GM12878 (cell line): ENCODE measurements around the gene PRDM16. TPM values are rescaled to one million over a fixed set of nuclear protein-coding genes. Genes with fewer than 3 reads are reported as not detected.

ENCODE experiments used
- ATAC-seq: fragments of 200-7000 bp; cut with Tn5 transposase; 3 replicates; pipeline ENCODE4 v1.9.1; 2020; ENCODE audit warnings: mild to moderate bottlenecking, moderate library complexity
- BruUV-seq: library from RNA; stranded (reverse); fragments of 400-500 nt; replicated peaks from 2 replicates; lab custom pipeline; 2021; lab: Mats Ljungman, UMichigan
- CTCF ChIA-PET: fragments of 300-600 bp; sonication (Branson Sonifier 250); formaldehyde crosslinking; extraction: SDS; loops from one replicate; lab custom pipeline; 2021; ENCODE audit warnings: inconsistent platforms; lab: Yijun Ruan, JAX
- POLR2A ChIA-PET: fragments of 350-600 bp; formaldehyde crosslinking; extraction: SDS; loops from one replicate; lab custom pipeline; 2021; ENCODE audit warnings: inconsistent platforms; lab: Charles Lee
- RAD21 ChIA-PET: fragments of 300-600 bp; sonication (Branson Sonifier 250); formaldehyde crosslinking; loops from one replicate; lab custom pipeline; 2023; ENCODE audit warnings: antibody characterized with exemption; ENCODE audit not compliant: unreplicated experiment; lab: Charles Lee
- SMC1A ChIA-PET: fragments of 300-600 bp; sonication (Branson Sonifier 250); formaldehyde crosslinking; loops from one replicate; lab custom pipeline; 2023; ENCODE audit not compliant: unreplicated experiment, uncharacterized antibody; lab: Charles Lee
- DNase-seq: peaks from one replicate; pipeline ENCODE4 v3.0.0-alpha.2; 2011; ENCODE audit warnings: low read depth, low spot score
- FAIRE-seq: peaks from 3 replicates; lab custom pipeline; 2011; peaks lifted over from hg19 to GRCh38; lab: Jason Lieb, UNC
- H2AFZ ChIP-seq: 2 replicates; pipeline ENCODE4 v1.6.0; 2011; ENCODE audit warnings: low read depth, low read length, control low read depth; ENCODE audit not compliant: control insufficient read depth
- H3K27ac ChIP-seq: 2 replicates; pipeline ENCODE4 v1.5.1; 2011; ENCODE audit warnings: control low read depth; ENCODE audit not compliant: control insufficient read depth, insufficient read depth
- H3K27me3 ChIP-seq, 2 experiments: replicated peaks in 1 of 2; 2 replicates each; pipeline versions ENCODE4 v1.6.0 to v1.6.1; 2011; ENCODE audit warnings: low read length in 1 of 2; ENCODE audit not compliant: control insufficient read depth in 2 of 2, insufficient read depth in 2 of 2
- H3K36me3 ChIP-seq, 2 experiments: 2 replicates each; pipeline ENCODE4 v1.5.1; 2011; ENCODE audit warnings: low read length in 1 of 2; ENCODE audit not compliant: control insufficient read depth in 2 of 2, insufficient read depth in 2 of 2
- H3K4me1 ChIP-seq: 2 replicates; pipeline ENCODE4 v1.6.1; 2011; ENCODE audit warnings: mild to moderate bottlenecking, low read length, moderate library complexity, mixed read lengths; ENCODE audit not compliant: control insufficient read depth, insufficient read depth
- H3K4me2 ChIP-seq: 2 replicates; pipeline ENCODE4 v1.6.0; 2011; ENCODE audit warnings: control low read depth; ENCODE audit not compliant: control insufficient read depth, insufficient read depth
- H3K4me3 ChIP-seq: fragments of 200-600 bp; sonication (generic); 2 replicates; pipeline ENCODE4 v1.5.1; 2016
- H3K79me2 ChIP-seq: 2 replicates; pipeline ENCODE4 v1.6.0; 2011; ENCODE audit warnings: low read length; ENCODE audit not compliant: control insufficient read depth, insufficient read depth
- H3K9ac ChIP-seq: 2 replicates; pipeline ENCODE4 v1.8.0; 2011; ENCODE audit warnings: low read length, control low read depth, mixed read lengths; ENCODE audit not compliant: control insufficient read depth, insufficient read depth
- H3K9me3 ChIP-seq: replicated peaks from 3 replicates; pipeline ENCODE4 v1.5.1; 2011; ENCODE audit warnings: mild to moderate bottlenecking, low read length; ENCODE audit not compliant: control insufficient read depth, insufficient read depth
- H4K20me1 ChIP-seq: 2 replicates; pipeline ENCODE4 v1.6.0; 2011; ENCODE audit not compliant: control insufficient read depth, insufficient read depth
- CUX1 ChIP-seq: IDR thresholded peaks from 2 replicates; pipeline ENCODE4 v1.6.1; 2012; ENCODE audit warnings: improper control_type of control experiment, low read depth, low read length; ENCODE audit not compliant: insufficient replicate concordance
- FOS ChIP-seq: IDR thresholded peaks from 3 replicates; pipeline ENCODE4 v1.6.1; 2011; ENCODE audit warnings: borderline replicate concordance; ENCODE audit not compliant: insufficient read length; ENCODE audit errors: extremely low read depth
- HDGF ChIP-seq: fragments of 450-650 bp; IDR thresholded peaks from 2 replicates; pipeline ENCODE4 v1.6.1; 2016; ENCODE audit warnings: antibody characterized with exemption
- MAX ChIP-seq: IDR thresholded peaks from 2 replicates; pipeline ENCODE4 v1.6.1; 2012; ENCODE audit warnings: low read depth, low read length, improper control_type of control experiment
- NFYB ChIP-seq: IDR thresholded peaks from 2 replicates; pipeline ENCODE4 v1.6.1; 2011; ENCODE audit warnings: low read depth, mild to moderate bottlenecking, low read length, improper control_type of control experiment, moderate library complexity; ENCODE audit not compliant: insufficient read depth
- PKNOX1 ChIP-seq: fragments of 450-650 bp; IDR thresholded peaks from 2 replicates; pipeline ENCODE4 v1.6.1; 2016; ENCODE audit warnings: mild to moderate bottlenecking
- REST ChIP-seq: IDR thresholded peaks from 2 replicates; pipeline ENCODE4 v1.6.1; 2012; ENCODE audit warnings: mild to moderate bottlenecking, low read depth, low read length
- RUNX3 ChIP-seq: IDR thresholded peaks from 2 replicates; pipeline ENCODE4 v1.6.1; 2012; ENCODE audit warnings: low read length, inconsistent platforms
- SREBF1 ChIP-seq: IDR thresholded peaks from 2 replicates; pipeline ENCODE4 v1.6.1; 2012; ENCODE audit warnings: mild to moderate bottlenecking, low read length
- WGBS: methylation state at CpG from one replicate; pipeline ENCODE4 v1.1.6; 2016; ENCODE audit warnings: low lambda C conversion rate; ENCODE audit not compliant: insufficient replicate concordance, insufficient coverage; ENCODE audit errors: missing lambda C conversion rate; 5-methylcytosine and 5-hydroxymethylcytosine counted together
- in situ Hi-C: fragments of 300-500 bp; cut with MboI; formaldehyde crosslinking; loops from 9 replicates; pipeline ENCODE4 v1.14.3; 2018; ENCODE audit warnings: mixed read lengths
- intact Hi-C: fragments of 100-400 bp; cut with micrococcal nuclease; formaldehyde crosslinking; loops from one replicate; pipeline ENCODE4 v1.14.2; 2022; ENCODE audit not compliant: unreplicated experiment
- polyA plus RNA-seq, 11 experiments: library from polyadenylated mRNA; depleted of rRNA in 4 of 11; unstranded in 6 of 11; stranded (reverse) in 5 of 11; fragments of >200 nt; fragmentation: Nextera tagmentation in 4 of 11; fragmentation: Illumina TruSeq in 1 of 11; extraction: Ambion mirVana in 4 of 11; extraction: Trizol in 1 of 11; gene quantifications; 1 replicate in 1 of 11; 2 replicates in 10 of 11; pipeline versions ENCODE4 v1.2.1 to v1.2.3, GENCODE V29; 2011 to 2016; ENCODE audit warnings: inconsistent platforms in 2 of 11, missing spikeins in 2 of 11, low read depth in 1 of 11
- total RNA-seq, 4 experiments: library from RNA; depleted of rRNA in 3 of 4; stranded (reverse); fragments of >200 nt in 3 of 4; fragmentation: Illumina TruSeq in 1 of 4; extraction: Trizol in 1 of 4; gene quantifications; 2 replicates each; pipeline versions ENCODE4 v1.2.1 to v1.2.3, GENCODE V29; 2013 to 2021
- TF ChIP-seq, protein P1 (sequence below): IDR thresholded peaks from 2 replicates; pipeline ENCODE4 v1.6.1; 2012; ENCODE audit warnings: low read depth, low read length, improper control_type of control experiment

The PRDM16 gene
- total and polyA plus RNA-seq, 10 of the 15 experiments (the other 5 are each of a cell fraction or from before 2014, with no cell fraction given) = 0.03 TPM; not detected in 9

DNA sequence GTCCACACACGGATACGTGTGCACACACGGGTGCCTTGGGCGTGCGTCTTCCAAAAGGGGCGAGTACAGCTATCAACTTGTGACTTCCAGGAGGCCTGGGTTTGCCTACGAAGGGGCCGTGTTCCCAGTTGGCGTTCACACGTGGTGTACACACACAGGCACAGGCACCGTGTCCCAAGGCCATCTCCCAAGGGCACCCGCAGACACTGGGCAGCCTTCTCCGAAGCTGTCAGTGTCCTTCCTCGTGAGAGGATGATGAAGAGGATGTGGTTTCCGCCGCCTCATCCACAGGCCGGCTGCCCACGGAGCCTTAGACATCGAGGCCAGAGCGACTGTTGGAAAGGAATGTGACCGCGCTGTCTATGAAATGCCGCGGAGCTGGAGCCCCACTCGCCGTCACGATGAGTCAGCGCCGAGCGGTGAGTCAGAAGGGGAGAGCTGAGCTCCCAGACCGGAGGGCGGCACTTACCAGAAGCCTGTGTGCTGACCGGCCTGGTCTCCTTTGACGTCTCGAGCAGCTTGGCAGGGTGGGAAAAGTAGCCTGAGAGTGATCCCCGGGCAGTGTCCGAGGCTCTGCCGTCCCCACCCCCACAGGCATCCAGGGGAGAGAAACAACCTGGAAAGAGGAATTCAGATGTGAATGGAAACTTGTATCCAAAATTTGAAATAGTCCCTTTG is 244.0 kb downstream of the PRDM16 start:
- FAIRE-seq = no peak
- in situ Hi-C loops = no loop called here
- no peak overlapping the region for H3K9ac ChIP-seq

More for the DNA sequence above, 244.0 kb downstream of the PRDM16 start:
- DNase-seq = no peak
- Histone ChIP-seq H3K4me1 (no peaks in the 10 kb centered on the region), H3K79me2 (no peaks in the 10 kb centered on the region), H3K4me3 (no peak overlapping the region), H4K20me1 (no peaks in the 10 kb centered on the region), H3K4me2 (no peak overlapping the region), H3K27me3 (no peaks in the 10 kb centered on the region), H3K27ac (no peak overlapping the region), H3K9me3 (no peaks in the 10 kb centered on the region), H2AFZ (no peak overlapping the region), H3K36me3 (no peaks in the 10 kb centered on the region)
- CTCF ChIA-PET = no interaction called here
- POLR2A ChIA-PET = interaction anchor here (0.6 kb wide), 1 partner anchor 599 kb away, joined by 3 read pairs; no protein-coding TSS in a partner anchor
- WGBS = 25% methylated on average over 38 of the region's 38 CpGs
- TF ChIP-seq RUNX3 (no peak), NFYB (no peak), PKNOX1 (no peak), SREBF1 (no peak), FOS (no peak), REST (no peak), CUX1 (no peak), MAX (no peak), HDGF (no peak)
- TF ChIP-seq, protein P1, sequence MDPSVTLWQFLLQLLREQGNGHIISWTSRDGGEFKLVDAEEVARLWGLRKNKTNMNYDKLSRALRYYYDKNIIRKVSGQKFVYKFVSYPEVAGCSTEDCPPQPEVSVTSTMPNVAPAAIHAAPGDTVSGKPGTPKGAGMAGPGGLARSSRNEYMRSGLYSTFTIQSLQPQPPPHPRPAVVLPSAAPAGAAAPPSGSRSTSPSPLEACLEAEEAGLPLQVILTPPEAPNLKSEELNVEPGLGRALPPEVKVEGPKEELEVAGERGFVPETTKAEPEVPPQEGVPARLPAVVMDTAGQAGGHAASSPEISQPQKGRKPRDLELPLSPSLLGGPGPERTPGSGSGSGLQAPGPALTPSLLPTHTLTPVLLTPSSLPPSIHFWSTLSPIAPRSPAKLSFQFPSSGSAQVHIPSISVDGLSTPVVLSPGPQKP = no peak
- intact Hi-C loops = no loop called here
- SMC1A ChIA-PET = no interaction called here
- BruUV-seq = no TSS peak
- no peak for ATAC-seq
- RAD21 ChIA-PET = no interaction called here
